ENCODE measurements around the gene EPO.

EPO gene

DNA sequence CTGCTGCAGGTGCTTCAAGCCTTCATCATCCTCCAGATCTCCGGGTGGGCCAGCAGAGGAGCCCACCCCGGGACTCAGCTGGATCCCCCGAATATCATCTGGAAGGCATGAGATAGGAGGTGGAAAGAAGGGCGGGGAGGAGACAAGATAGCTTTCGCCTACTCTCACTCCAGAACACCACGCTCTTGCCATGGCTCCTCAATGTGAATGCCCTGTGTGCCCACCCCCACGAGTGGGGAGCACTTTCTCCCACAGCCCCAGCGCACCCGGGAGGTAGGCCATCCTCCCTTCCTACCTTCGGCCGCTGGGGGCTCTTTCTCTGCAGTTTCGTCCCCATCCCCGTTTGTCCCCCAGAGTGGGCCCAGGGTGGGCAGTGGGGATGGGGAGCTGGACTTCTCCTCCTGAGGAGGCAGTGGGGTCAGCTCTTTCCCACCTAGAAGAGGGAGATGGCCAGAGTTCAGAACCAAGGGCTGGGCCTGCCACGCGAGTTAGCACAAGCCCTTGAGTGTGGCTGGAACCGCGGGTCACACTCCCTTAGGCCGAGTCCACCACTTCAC is 35.1 kb upstream of the EPO start:
- peaks cover 98% of the 10 kb centered on the region for H3K36me3 ChIP-seq (ENCODE audit: control insufficient read depth, low read length)
- peaks cover 26% of the 10 kb centered on the region for H3K79me2 ChIP-seq (ENCODE audit: control insufficient read depth, low read length)
- H3K4me2 ChIP-seq (ENCODE audit: low read length), result no peak overlapping the region
- no peaks in the 10 kb centered on the region for H3K9me3 ChIP-seq (ENCODE audit: control insufficient read depth, insufficient read depth, low read length)
- H3K4me1 ChIP-seq (ENCODE audit: control insufficient read depth, low read length), result peaks cover 6% of the 10 kb centered on the region; the same call in 1 of the 2 replicates
- H3K27ac ChIP-seq (ENCODE audit: low read depth, low read length), result no peak overlapping the region
- no peaks in the 10 kb centered on the region for H3K9me2 ChIP-seq (replicated peaks; ENCODE audit: control insufficient read depth, low read length)
- no peak for TF ChIP-seq EZH2phosphoT487 (IDR thresholded peaks at IDR 0.05; ENCODE audit: borderline replicate concordance, low read length)
- TF ChIP-seq, protein P1, sequence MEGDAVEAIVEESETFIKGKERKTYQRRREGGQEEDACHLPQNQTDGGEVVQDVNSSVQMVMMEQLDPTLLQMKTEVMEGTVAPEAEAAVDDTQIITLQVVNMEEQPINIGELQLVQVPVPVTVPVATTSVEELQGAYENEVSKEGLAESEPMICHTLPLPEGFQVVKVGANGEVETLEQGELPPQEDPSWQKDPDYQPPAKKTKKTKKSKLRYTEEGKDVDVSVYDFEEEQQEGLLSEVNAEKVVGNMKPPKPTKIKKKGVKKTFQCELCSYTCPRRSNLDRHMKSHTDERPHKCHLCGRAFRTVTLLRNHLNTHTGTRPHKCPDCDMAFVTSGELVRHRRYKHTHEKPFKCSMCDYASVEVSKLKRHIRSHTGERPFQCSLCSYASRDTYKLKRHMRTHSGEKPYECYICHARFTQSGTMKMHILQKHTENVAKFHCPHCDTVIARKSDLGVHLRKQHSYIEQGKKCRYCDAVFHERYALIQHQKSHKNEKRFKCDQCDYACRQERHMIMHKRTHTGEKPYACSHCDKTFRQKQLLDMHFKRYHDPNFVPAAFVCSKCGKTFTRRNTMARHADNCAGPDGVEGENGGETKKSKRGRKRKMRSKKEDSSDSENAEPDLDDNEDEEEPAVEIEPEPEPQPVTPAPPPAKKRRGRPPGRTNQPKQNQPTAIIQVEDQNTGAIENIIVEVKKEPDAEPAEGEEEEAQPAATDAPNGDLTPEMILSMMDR (IDR thresholded peaks at IDR 0.05; ENCODE audit: low read depth, low read length, poor library complexity, severe bottlenecking), result no peak
- peaks cover 22% of the 10 kb centered on the region for H4K20me1 ChIP-seq (ENCODE audit: control insufficient read depth, insufficient read depth, low read depth, low read length)
- no peak overlapping the region for H3K4me3 ChIP-seq (ENCODE audit: low read length)
- no peaks in the 10 kb centered on the region for H3K27me3 ChIP-seq (ENCODE audit: control insufficient read depth, low read length)
- peaks cover 11% of the 10 kb centered on the region for H3F3A ChIP-seq (ENCODE audit: control insufficient read depth, insufficient read depth)

DNA sequence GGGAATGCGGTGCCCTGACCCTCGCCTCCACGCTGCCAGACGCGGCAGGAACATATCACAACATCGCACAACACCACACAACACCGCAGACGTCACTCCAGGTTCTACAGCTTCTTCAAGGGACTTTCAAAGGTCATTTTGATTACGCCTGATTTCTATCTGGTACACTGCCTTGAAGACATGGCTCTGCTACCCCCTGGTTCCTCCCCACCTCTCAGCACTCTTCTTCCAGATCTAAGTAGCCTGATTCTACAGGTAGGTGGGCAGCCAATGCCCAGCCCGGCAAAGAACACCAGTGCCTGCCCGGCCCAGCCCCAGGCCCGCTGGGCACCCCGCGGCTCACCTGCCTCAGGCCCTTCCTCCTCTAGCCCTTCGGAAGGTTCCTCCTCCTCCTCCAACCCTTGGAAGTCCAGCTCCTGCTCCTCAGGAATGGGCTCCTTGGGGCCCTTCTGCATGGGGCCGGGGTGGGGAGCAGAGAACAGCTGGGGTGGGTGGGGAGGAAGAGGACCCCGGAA is 34.6 kb upstream of the EPO start:
- H3K4me2 ChIP-seq (ENCODE audit: low read length), result no peak overlapping the region
- peaks cover 25% of the 10 kb centered on the region for H4K20me1 ChIP-seq (ENCODE audit: control insufficient read depth, insufficient read depth, low read depth, low read length)
- H3K27me3 ChIP-seq (ENCODE audit: control insufficient read depth, low read length), result no peaks in the 10 kb centered on the region
- H3K4me1 ChIP-seq (ENCODE audit: control insufficient read depth, low read length), result peaks cover 8% of the 10 kb centered on the region
- peaks cover 32% of the 10 kb centered on the region for H3K79me2 ChIP-seq (ENCODE audit: control insufficient read depth, low read length)
- peaks cover 9% of the 10 kb centered on the region for H3F3A ChIP-seq (ENCODE audit: control insufficient read depth, insufficient read depth)
- H3K36me3 ChIP-seq (ENCODE audit: control insufficient read depth, low read length), result peaks cover 95% of the 10 kb centered on the region
- H3K4me3 ChIP-seq (ENCODE audit: low read length), result no peak overlapping the region
- TF ChIP-seq, protein P1 (IDR thresholded peaks at IDR 0.05; ENCODE audit: low read depth, low read length, poor library complexity, severe bottlenecking), result no peak
- no peak for TF ChIP-seq EZH2phosphoT487 (IDR thresholded peaks at IDR 0.05; ENCODE audit: borderline replicate concordance, low read length)
- no peaks in the 10 kb centered on the region for H3K9me2 ChIP-seq (replicated peaks; ENCODE audit: control insufficient read depth, low read length)
- H3K9me3 ChIP-seq (ENCODE audit: control insufficient read depth, insufficient read depth, low read length), result no peaks in the 10 kb centered on the region
- H3K27ac ChIP-seq (ENCODE audit: low read depth, low read length), result no peak overlapping the region

DNA sequence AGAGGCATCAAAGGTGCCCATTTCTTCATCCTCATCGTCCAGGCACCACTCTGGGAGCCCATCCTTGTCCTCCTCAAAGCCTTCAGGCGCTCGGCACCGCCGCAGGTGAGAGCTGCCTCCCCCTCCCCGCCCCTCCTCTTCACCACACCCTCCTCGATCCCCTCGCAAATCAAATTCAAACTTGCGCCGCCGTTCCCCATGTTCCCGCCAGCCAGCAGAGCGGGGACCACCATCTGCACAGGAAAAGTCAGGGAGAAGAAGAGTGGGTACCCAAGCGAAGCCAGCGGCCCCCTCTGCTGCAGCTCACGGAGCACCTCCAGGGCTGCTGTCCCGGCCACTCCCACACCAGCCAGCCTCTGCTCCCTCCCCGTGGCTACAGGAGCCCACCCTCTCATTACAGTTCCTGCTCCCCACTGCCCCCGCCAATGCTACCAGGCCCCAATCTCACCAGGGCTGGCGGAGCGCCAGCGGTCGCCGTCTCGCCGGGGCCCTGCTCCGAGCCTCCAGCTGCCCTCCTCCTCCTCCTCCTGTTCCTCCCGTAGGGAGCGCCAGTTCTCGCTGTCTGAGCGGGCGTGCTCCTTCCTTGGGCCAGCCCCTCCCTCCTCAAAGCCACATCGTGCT is 34.0 kb upstream of the EPO start:
- Histone ChIP-seq H3K9me3 (ENCODE audit: control insufficient read depth, insufficient read depth, low read length) (no peaks in the 10 kb centered on the region), H3K4me2 (ENCODE audit: low read length) (no peak overlapping the region), H3F3A (ENCODE audit: control insufficient read depth, insufficient read depth) (peaks cover 4% of the 10 kb centered on the region), H3K4me3 (ENCODE audit: low read length) (no peak overlapping the region), H3K4me1 (ENCODE audit: control insufficient read depth, low read length) (peaks cover 14% of the 10 kb centered on the region), H3K79me2 (ENCODE audit: control insufficient read depth, low read length) (peaks cover 38% of the 10 kb centered on the region), H3K9me2 (replicated peaks; ENCODE audit: control insufficient read depth, low read length) (no peaks in the 10 kb centered on the region), H3K27me3 (ENCODE audit: control insufficient read depth, low read length) (no peaks in the 10 kb centered on the region), H3K36me3 (ENCODE audit: control insufficient read depth, low read length) (peaks cover 97% of the 10 kb centered on the region), H3K27ac (ENCODE audit: low read depth, low read length) (no peak overlapping the region), H4K20me1 (ENCODE audit: control insufficient read depth, insufficient read depth, low read depth, low read length) (peaks cover 30% of the 10 kb centered on the region)
- TF ChIP-seq, protein P1 (IDR thresholded peaks at IDR 0.05; ENCODE audit: low read depth, low read length, poor library complexity, severe bottlenecking), result no peak
- TF ChIP-seq EZH2phosphoT487 (IDR thresholded peaks at IDR 0.05; ENCODE audit: borderline replicate concordance, low read length), result no peak

All from DOHH2 (cell line).